Spleen (tissue), 11 donors: ENCODE results near the gene FXYD4. TPM values are rescaled to one million over a fixed set of nuclear protein-coding genes. Genes with fewer than 3 reads are reported as not detected.
A peak's percentile ranks its signal among the peaks of the same experiment; 100 is the strongest.

Source experiments
- DNase-seq: peaks from one replicate; pipeline ENCODE4 v3.0.0-alpha.2; 2020
- H3K27ac ChIP-seq, 8 donors: fragments of 200-600 bp; sonication (generic) in 7 of 8; 1 replicate in 4 of 8; 2 replicates in 4 of 8; pipeline versions ENCODE4 v1.5.0 to v1.8.0; 2016 to 2021; ENCODE audit warnings: inconsistent platforms in 4 of 8, mild to moderate bottlenecking in 4 of 8, moderate library complexity in 1 of 8
- H3K27me3 ChIP-seq, 7 donors: fragments of 200-600 bp; sonication (generic) in 6 of 7; replicated peaks in 1 of 7; 1 replicate in 4 of 7; 2 replicates in 3 of 7; pipeline versions ENCODE4 v1.5.0 to v1.8.0; 2016 to 2021; ENCODE audit warnings: inconsistent platforms in 3 of 7, mild to moderate bottlenecking in 1 of 7
- H3K36me3 ChIP-seq, 6 donors: fragments of 200-600 bp; sonication (generic) in 5 of 6; 1 replicate in 4 of 6; 2 replicates in 2 of 6; pipeline versions ENCODE4 v1.5.0 to v1.8.0; 2016 to 2021; ENCODE audit warnings: inconsistent platforms in 2 of 6
- H3K4me1 ChIP-seq, 6 donors: fragments of 200-600 bp; sonication (generic) in 5 of 6; 1 replicate in 3 of 6; 2 replicates in 3 of 6; pipeline versions ENCODE4 v1.5.0 to v1.8.0; 2016 to 2021; ENCODE audit warnings: inconsistent platforms in 3 of 6
- H3K4me3 ChIP-seq, 8 donors: fragments of 200-600 bp; sonication (generic) in 7 of 8; 1 replicate in 4 of 8; 2 replicates in 4 of 8; pipeline versions ENCODE4 v1.5.0 to v1.8.0; 2016 to 2021; ENCODE audit warnings: inconsistent platforms in 4 of 8, mild to moderate bottlenecking in 4 of 8, moderate library complexity in 2 of 8
- H3K9me3 ChIP-seq, 8 donors: fragments of 200-600 bp; sonication (generic) in 7 of 8; 1 replicate in 4 of 8; 2 replicates in 4 of 8; pipeline versions ENCODE4 v1.5.0 to v1.8.0; 2016 to 2021; ENCODE audit warnings: inconsistent platforms in 4 of 8
- POLR2A ChIP-seq, 3 donors: fragments of 450-650 bp; IDR thresholded peaks; one replicate each; pipeline ENCODE4 v1.5.1; 2017; ENCODE audit warnings: antibody characterized with exemption in 3 of 3, mild to moderate bottlenecking in 1 of 3
- POLR2AphosphoS5 ChIP-seq, 3 donors: sonication (generic); formaldehyde crosslinking; IDR thresholded peaks; one replicate each; pipeline ENCODE4 v1.5.1; 2017; ENCODE audit warnings: antibody characterized with exemption in 3 of 3
- WGBS, 5 donors: extraction: QIAGEN DNeasy Blood & Tissue Kit in 3 of 5; methylation state at CpG; one replicate each; pipeline versions ENCODE4 v1.1.5 to v1.1.7; 2013 to 2018; 5-methylcytosine and 5-hydroxymethylcytosine counted together
- intact Hi-C: fragments of 100-400 bp; cut with DNase I; formaldehyde crosslinking; loops from one replicate; pipeline ENCODE4 v1.15.0; 2023; ENCODE audit warnings: low total_unique reads
- polyA plus RNA-seq, 3 donors: library from polyadenylated mRNA; stranded (reverse); fragments of 200-250 nt; gene quantifications; one replicate each; pipeline ENCODE4 v1.2.1, GENCODE V29; 2013
- total RNA-seq, 7 donors: library from RNA; depleted of rRNA in 3 of 7; stranded (reverse); fragments of >200 nt in 3 of 7; fragmentation: NEBNext Ultra II Directional in 4 of 7; extraction: Animal tissue kit (Norgen Biotek cat#: 25700) in 4 of 7; gene quantifications; one replicate each; pipeline versions ENCODE4 v1.1.0 to v1.2.1, GENCODE V29; 2016 to 2021
- TF ChIP-seq, protein P1 (sequence below), 11 experiments: fragments of 200-600 bp in 7 of 11; fragments of 450-650 bp in 4 of 11; sonication (generic) in 4 of 11; IDR thresholded peaks in 8 of 11; conservative IDR thresholded peaks in 3 of 11; 1 replicate in 7 of 11; 2 replicates in 4 of 11; pipeline versions ENCODE4 v1.4.0 to v1.8.0; 2016 to 2021; ENCODE audit warnings: antibody characterized with exemption in 11 of 11, inconsistent platforms in 4 of 11, mild to moderate bottlenecking in 1 of 11
- donor health status: healthy with polysubstance abuse.
- donor health status: DM: no; HTN: no; CAD: no; lungs with moderate emphysema.
- donor health status: DM: no; HTN: no; CAD: no.
- donor health status: Bipolar disorder and iron deficiency.
- donor health status: healthy.
- donor health status: DM: no; HTN: no; CAD: no.
- donor health status: DM: yes; HTN: yes; CAD: no.

The FXYD4 gene
- total and polyA plus RNA-seq, 10 donors: 0.20 TPM; not detected in 9

DNA sequence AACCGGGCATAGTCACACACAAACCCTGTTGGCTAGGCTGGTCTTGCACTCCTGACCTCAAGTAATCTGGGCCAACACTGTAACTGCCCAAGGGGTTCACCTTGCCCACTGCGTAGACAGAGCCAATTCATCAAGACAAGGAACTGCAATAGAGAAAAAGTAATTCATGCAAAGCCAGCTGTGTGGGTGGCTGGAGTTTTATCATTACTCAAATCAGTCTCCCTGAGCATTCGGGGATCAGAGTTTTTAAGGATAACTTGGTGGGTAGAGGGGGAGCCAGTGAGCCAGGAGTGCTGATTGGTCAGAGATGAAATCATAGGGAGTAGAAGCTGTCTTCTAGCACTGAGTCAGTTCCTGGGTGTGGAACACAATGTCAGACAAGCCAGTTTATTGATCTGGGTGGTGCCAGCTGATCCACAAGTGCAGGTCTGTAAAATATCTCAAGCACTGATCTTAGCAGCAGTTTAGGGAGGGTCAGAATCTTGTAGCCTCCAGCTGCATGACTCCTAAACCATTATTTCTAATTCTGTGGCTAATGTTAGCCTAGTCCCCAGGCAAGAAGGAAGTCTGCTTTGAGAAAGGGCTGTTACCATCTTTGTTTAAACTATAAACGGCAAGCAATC is 15.6 kb upstream of the FXYD4 start:
- TF ChIP-seq, protein P1, sequence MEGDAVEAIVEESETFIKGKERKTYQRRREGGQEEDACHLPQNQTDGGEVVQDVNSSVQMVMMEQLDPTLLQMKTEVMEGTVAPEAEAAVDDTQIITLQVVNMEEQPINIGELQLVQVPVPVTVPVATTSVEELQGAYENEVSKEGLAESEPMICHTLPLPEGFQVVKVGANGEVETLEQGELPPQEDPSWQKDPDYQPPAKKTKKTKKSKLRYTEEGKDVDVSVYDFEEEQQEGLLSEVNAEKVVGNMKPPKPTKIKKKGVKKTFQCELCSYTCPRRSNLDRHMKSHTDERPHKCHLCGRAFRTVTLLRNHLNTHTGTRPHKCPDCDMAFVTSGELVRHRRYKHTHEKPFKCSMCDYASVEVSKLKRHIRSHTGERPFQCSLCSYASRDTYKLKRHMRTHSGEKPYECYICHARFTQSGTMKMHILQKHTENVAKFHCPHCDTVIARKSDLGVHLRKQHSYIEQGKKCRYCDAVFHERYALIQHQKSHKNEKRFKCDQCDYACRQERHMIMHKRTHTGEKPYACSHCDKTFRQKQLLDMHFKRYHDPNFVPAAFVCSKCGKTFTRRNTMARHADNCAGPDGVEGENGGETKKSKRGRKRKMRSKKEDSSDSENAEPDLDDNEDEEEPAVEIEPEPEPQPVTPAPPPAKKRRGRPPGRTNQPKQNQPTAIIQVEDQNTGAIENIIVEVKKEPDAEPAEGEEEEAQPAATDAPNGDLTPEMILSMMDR (IDR thresholded peaks at IDR 0.05 in 8 of 11, conservative IDR thresholded peaks at IDR 0.05 in 3 of 11): no peak
- TF ChIP-seq POLR2AphosphoS5 (IDR thresholded peaks at IDR 0.05) (no peak), POLR2A (IDR thresholded peaks at IDR 0.05) (no peak)
- 66 to 89% (median 78%) methylated on average over 4 of the region's 4 CpGs for WGBS, 5 donors
- DNase-seq: no peak
- Histone ChIP-seq H3K36me3 (no peaks in the 10 kb centered on the region), H3K4me3 (no peak overlapping the region), H3K9me3 (no peaks in the 10 kb centered on the region), H3K4me1 (peaks cover 0 to 2% (median under 1%) of the 10 kb centered on the region in 6 donors), H3K27me3 (peaks cover 0 to 6% (median 2%) of the 10 kb centered on the region in 7 donors), H3K27ac (no peak overlapping the region)
- intact Hi-C loops: no loop called here

DNA sequence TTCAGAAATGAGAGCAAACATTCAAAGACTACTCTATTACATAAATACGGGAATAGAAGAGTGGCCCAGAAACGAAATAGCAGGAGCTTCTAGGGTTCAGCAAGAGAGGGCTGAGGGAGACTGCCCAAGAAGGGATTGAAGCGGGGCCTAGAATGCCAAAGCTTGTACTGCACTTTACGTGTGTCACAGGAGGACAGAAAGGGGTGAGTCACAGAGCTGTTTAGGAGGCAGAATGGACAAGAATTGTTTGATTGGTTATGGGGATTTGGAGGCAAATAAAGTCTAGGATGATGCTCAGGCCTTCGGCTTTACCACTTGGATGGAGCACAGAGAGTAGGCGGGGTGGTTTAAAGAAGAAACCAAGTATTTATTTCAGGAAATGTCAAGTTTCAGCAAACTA is 11.3 kb upstream of the FXYD4 start:
- Histone ChIP-seq H3K4me1 (peaks cover 0 to 20% (median 14%) of the 10 kb centered on the region in 6 donors), H3K27ac (no peak overlapping the region), H3K36me3 (no peaks in the 10 kb centered on the region), H3K27me3 (no peaks in the 10 kb centered on the region), H3K4me3 (no peak overlapping the region), H3K9me3 (no peaks in the 10 kb centered on the region)
- intact Hi-C loops: no loop called here
- 86 to 93% (median 92%) methylated on average over 6 of the region's 6 CpGs for WGBS, 5 donors
- DNase-seq: no peak
- TF ChIP-seq POLR2AphosphoS5 (IDR thresholded peaks at IDR 0.05) (no peak), POLR2A (IDR thresholded peaks at IDR 0.05) (no peak)
- TF ChIP-seq, protein P1 (IDR thresholded peaks at IDR 0.05 in 8 of 11, conservative IDR thresholded peaks at IDR 0.05 in 3 of 11): no peak

GRCh38 chr10:43361547-43362190 is 9.8 kb upstream of the FXYD4 start:
- H3K27ac ChIP-seq: peak overlapping the region; percentile 24 to 89 (median 80)
- DNase-seq: no peak
- no peaks in the 10 kb centered on the region for H3K36me3 ChIP-seq
- no peaks in the 10 kb centered on the region for H3K9me3 ChIP-seq
- 13 to 19% (median 16%) methylated on average over 21 of the region's 21 CpGs for WGBS, 5 donors
- intact Hi-C loops: no loop called here
- H3K4me1 ChIP-seq: peaks cover 0 to 20% (median 14%) of the 10 kb centered on the region in 6 donors
- peak overlapping the region; percentile 28 to 81 (median 52) for H3K4me3 ChIP-seq
- H3K27me3 ChIP-seq: no peaks in the 10 kb centered on the region
- TF ChIP-seq POLR2A (IDR thresholded peaks at IDR 0.05) (no peak), POLR2AphosphoS5 (IDR thresholded peaks at IDR 0.05) (no peak)
- TF ChIP-seq, protein P1 (IDR thresholded peaks at IDR 0.05 in 8 of 11, conservative IDR thresholded peaks at IDR 0.05 in 3 of 11): no peak

- 7 to 10% (median 8%) methylated on average over 37 to 48 of the region's 48 CpGs for WGBS, 5 donors
- H3K4me3 ChIP-seq: peak overlapping the region; percentile 28 to 81 (median 52)
- H3K27ac ChIP-seq: peak overlapping the region; percentile 24 to 89 (median 80)
- H3K4me1 ChIP-seq: peaks cover 0 to 20% (median 14%) of the 10 kb centered on the region in 6 donors
- H3K36me3 ChIP-seq: no peaks in the 10 kb centered on the region
- TF ChIP-seq, protein P1 (IDR thresholded peaks at IDR 0.05 in 8 of 11, conservative IDR thresholded peaks at IDR 0.05 in 3 of 11): peak in 10 of 11 experiments; percentile 9 to 71 (median 54)
- TF ChIP-seq POLR2A (IDR thresholded peaks at IDR 0.05) (peak in 1 of 3 donors; percentile 6), POLR2AphosphoS5 (IDR thresholded peaks at IDR 0.05) (peak; percentile 87 to 91 (median 90))
- DNase-seq: peak; percentile 98
- intact Hi-C loops: no loop called here
- H3K27me3 ChIP-seq: no peaks in the 10 kb centered on the region
- H3K9me3 ChIP-seq: no peaks in the 10 kb centered on the region
Observed at GRCh38 chr10:43362191-43362839, 9.1 kb upstream of the FXYD4 start.
